Stimulated activated CD8-positive, alpha-beta memory T cell treated with anti-CD3 and anti-CD28 coated beads, Interleukin-2, amount 100 ng/mL, for 1 hour (primary cell): ENCODE results near the gene TRABD2B.
"Not testable (repeated sequence)": the region's sequence is repeated elsewhere in the genome, so short reads cannot be mapped to it uniquely, and the experiment has no call there.

Experiments
- DNase-seq, 2 donors: peaks; one replicate each; pipeline ENCODE4 v3.0.0-alpha.2; 2020; ENCODE audit warnings: low read depth in 2 of 2

TRABD2B gene

GRCh38 chr1:47967864-47968555 lies 29.2 kb downstream of the TRABD2B start:
- no peak for DNase-seq

GRCh38 chr1:47965816-47966215 lies 31.4 kb downstream of the TRABD2B start:
- DNase-seq, result no peak

- DNase-seq, result no peak
These were observed 32.5 kb downstream of the TRABD2B start for GRCh38 chr1:47964636-47965035.

- no peak for DNase-seq
These were observed 33.4 kb downstream of the TRABD2B start for GRCh38 chr1:47963568-47964358.

- DNase-seq, result no peak
These were observed 34.3 kb downstream of the TRABD2B start for GRCh38 chr1:47962750-47963492.

GRCh38 chr1:47961835-47962234 lies 35.4 kb downstream of the TRABD2B start:
- not testable (repeated sequence) for DNase-seq

- not testable (repeated sequence) for DNase-seq
These were observed 40.7 kb downstream of the TRABD2B start for GRCh38 chr1:47956491-47956890.

GRCh38 chr1:47953661-47954060 lies 43.5 kb downstream of the TRABD2B start:
- DNase-seq, result no peak

- DNase-seq, result no peak
These were observed 45.5 kb downstream of the TRABD2B start for GRCh38 chr1:47951545-47952235.

- no peak for DNase-seq
These were observed 46.2 kb downstream of the TRABD2B start for GRCh38 chr1:47951026-47951425.

GRCh38 chr1:47950471-47950870 lies 46.7 kb downstream of the TRABD2B start:
- DNase-seq, result no peak

- DNase-seq, result no peak
These were observed 49.1 kb downstream of the TRABD2B start for GRCh38 chr1:47948126-47948525.

- DNase-seq, result no peak
These were observed 49.7 kb downstream of the TRABD2B start for GRCh38 chr1:47947531-47947930.

GRCh38 chr1:47944561-47944960 lies 52.6 kb downstream of the TRABD2B start:
- DNase-seq, result no peak

- DNase-seq, result no peak
These were observed 55.0 kb downstream of the TRABD2B start for GRCh38 chr1:47942240-47942629.

- no peak for DNase-seq
These were observed 55.5 kb downstream of the TRABD2B start for GRCh38 chr1:47941609-47942239.

GRCh38 chr1:47940779-47941178 lies 56.4 kb downstream of the TRABD2B start:
- DNase-seq, result no peak

- DNase-seq, result no peak
These were observed 56.9 kb downstream of the TRABD2B start for GRCh38 chr1:47940326-47940725.

- DNase-seq, result no peak
These were observed 58.7 kb downstream of the TRABD2B start for GRCh38 chr1:47938520-47938919.

GRCh38 chr1:47937586-47938254 lies 59.5 kb downstream of the TRABD2B start:
- no peak for DNase-seq
